ENCODE data around the gene SLC2A9.

DNA sequence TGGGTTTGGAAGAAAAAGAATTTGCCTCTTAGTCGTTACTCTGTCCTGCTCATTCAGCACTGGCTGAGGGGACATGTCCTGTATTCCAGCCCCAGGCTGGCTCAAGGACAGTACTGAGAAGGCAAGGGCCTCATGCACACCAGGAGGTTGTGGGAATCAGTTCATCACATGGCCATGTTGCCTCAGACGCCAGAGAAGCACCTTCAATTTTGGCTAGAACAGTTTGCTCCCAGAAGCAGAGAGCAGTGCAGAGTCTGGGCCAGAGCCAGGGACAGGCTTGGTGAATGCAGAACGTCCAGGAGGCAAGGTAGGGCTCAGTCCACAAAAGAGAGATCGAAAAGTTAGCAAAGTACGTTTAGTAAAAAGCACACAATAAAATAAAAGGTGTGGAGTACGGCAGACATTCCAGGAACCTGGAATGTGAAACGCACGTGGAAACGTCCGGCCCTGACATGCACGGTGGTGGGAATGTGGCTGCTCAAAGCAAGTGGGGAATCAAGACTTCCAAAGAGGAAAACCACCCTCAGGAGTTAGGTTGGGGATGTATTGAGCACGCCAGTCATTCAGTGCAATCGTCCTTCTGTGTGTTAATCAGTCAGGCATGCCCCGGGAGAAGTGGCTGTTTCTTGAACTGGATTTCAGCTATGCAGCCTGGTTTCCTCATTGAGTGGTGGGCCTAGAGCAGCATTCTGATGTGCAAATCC, 1.2 kb upstream of the SLC2A9 start:
- no peak for TF ChIP-seq GATA3 (IDR thresholded peaks at IDR 0.05; ENCODE audit: low read depth, low read length)
- TF ChIP-seq GATA2 (IDR thresholded peaks at IDR 0.05; ENCODE audit: low read depth, low read length) = no peak

All from SH-SY5Y (cell line).